Ureter (tissue), 1 donor: Measurements from ENCODE around the gene EYA4. TPM values are rescaled to one million over a fixed set of nuclear protein-coding genes. Genes with fewer than 3 reads are reported as not detected.

Experiments
- DNase-seq: peaks from one replicate; pipeline ENCODE4 v3.0.0-alpha.2; 2020; ENCODE audit warnings: low spot score
- total RNA-seq: library from RNA; stranded (reverse); gene quantifications from one replicate; pipeline ENCODE4 v1.2.4, GENCODE V29; 2023
- donor health status: DM: yes; HTN: yes; CAD: no.

EYA4 gene
- total RNA-seq, 1 donor from 2014 or later, result 4.1 TPM

GRCh38 chr6:133456439-133456838 is 215.3 kb downstream of the EYA4 start:
- no peak for DNase-seq

GRCh38 chr6:133456944-133457343 is 215.8 kb downstream of the EYA4 start:
- DNase-seq, result no peak

GRCh38 chr6:133460101-133460500 is 218.9 kb downstream of the EYA4 start:
- no peak for DNase-seq

GRCh38 chr6:133463790-133464189 is 222.6 kb downstream of the EYA4 start:
- no peak for DNase-seq

- DNase-seq, result no peak
Measured at GRCh38 chr6:133466680-133467079, 225.5 kb downstream of the EYA4 start.

GRCh38 chr6:133467231-133467981 is 226.2 kb downstream of the EYA4 start:
- DNase-seq, result no peak

- DNase-seq, result no peak
Measured at GRCh38 chr6:133467982-133468380, 226.8 kb downstream of the EYA4 start.

GRCh38 chr6:133468591-133468990 is 227.4 kb downstream of the EYA4 start:
- DNase-seq, result no peak

GRCh38 chr6:133474516-133474915 is 233.4 kb downstream of the EYA4 start:
- DNase-seq, result no peak

- DNase-seq, result no peak
Measured at GRCh38 chr6:133478673-133479072, 237.5 kb downstream of the EYA4 start.

GRCh38 chr6:133487174-133487573 is 246.0 kb downstream of the EYA4 start:
- no peak for DNase-seq

GRCh38 chr6:133495205-133495903 is 254.2 kb downstream of the EYA4 start:
- no peak for DNase-seq

GRCh38 chr6:133499662-133500061 is 258.5 kb downstream of the EYA4 start:
- no peak for DNase-seq

GRCh38 chr6:133501675-133502270 is 260.6 kb downstream of the EYA4 start:
- DNase-seq, result no peak

- DNase-seq, result no peak
Measured at GRCh38 chr6:133502441-133503335, 261.5 kb downstream of the EYA4 start.

GRCh38 chr6:133503336-133503729 is 262.2 kb downstream of the EYA4 start:
- DNase-seq, result no peak

GRCh38 chr6:133504158-133504557 is 263.0 kb downstream of the EYA4 start:
- no peak for DNase-seq

GRCh38 chr6:133504761-133505160 is 263.6 kb downstream of the EYA4 start:
- no peak for DNase-seq

- no peak for DNase-seq
Measured at GRCh38 chr6:133505681-133506080, 264.5 kb downstream of the EYA4 start.

GRCh38 chr6:133512410-133513016 is 271.4 kb downstream of the EYA4 start:
- DNase-seq, result no peak

- no peak for DNase-seq
Measured at GRCh38 chr6:133523816-133524215, 282.7 kb downstream of the EYA4 start.
